ENCODE measurements around the gene CHPF.

CHPF gene

DNA sequence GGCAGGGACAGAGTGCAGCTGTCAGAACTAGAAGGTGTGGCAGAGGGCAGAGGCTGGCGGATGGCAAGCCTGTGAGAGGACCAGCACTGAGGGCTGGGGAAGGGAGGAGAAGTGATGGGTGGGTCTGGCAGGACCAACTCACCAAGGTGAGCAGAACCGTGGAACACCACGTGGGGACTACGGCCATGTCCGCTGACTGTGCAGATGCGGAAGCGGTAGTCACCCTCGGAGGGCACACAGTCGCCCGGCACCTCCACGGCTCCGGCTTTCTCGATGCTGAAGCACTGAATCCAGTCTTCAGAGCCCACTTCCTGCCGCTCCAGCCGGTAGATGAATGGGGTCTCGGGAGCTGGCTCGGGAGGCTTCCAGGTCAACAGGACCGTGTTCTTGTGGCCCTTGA, 23.5 kb upstream of the CHPF start:
- DNase-seq (ENCODE audit: low spot score), result no peak

DNA sequence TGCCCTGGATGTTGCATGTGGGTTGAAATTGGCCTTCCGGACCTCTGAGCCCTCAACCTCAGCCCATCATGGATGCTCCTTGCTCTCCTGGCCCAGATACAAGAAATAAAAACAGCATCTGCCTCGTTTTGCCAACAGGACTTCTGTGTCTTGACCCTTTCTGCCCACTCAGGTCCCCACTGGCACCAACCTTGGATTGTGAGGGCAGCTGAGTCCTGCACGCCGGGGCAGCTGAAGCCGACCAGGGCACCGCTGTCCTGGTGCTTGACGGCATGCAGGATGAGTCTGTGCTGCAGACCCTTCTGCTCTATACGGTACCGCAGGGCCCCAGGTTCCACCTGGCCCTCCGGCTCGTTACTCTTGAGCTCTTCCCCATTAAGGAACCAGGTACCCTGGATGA, 23.0 kb upstream of the CHPF start:
- no peak for DNase-seq (ENCODE audit: low spot score)

DNA sequence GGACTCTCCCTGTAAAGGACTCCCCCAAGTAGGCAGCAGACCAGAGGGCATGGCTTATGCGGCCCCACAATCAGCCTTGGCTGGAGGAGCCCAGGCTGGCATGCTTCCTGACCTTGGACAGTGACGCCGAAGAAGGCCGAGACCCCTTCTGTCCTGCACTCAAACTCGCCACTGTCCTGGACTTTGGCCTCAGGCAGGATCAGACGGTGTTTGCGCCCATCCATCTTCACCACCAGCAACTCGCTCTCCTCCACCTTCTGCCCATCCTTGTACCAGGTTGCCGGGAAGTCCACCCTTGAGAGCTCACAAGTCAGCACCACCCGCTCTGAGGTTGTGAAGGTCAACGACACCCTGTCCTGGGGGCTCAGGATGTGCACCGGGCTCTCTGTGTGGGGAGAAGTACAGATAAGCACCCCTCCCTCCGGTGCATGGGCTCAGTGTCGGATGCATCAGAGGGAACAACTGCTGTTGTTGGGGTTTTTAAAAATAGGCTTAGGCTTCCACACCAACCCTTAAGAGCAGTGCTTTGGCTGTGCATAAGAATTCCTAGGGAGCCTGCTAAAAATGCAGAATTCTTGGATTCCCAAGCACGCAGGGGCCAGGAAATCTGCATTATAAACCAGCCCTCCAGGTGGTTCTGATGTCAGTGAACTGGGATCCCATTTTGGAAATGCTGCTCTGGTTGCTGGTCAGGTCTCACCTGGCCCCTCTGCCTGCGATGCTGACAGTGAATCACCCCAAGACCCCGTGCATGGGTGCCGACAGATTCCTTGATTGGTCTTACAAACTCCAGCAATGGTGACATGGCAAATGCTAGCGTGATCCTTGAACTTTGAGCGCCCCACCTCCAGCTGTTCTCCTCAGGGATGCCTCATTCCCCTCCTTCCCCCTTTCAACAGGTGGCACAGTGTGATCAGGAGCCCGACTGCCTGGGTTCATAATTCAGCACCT, 21.8 kb upstream of the CHPF start:
- no peak for DNase-seq (ENCODE audit: low spot score)

DNA sequence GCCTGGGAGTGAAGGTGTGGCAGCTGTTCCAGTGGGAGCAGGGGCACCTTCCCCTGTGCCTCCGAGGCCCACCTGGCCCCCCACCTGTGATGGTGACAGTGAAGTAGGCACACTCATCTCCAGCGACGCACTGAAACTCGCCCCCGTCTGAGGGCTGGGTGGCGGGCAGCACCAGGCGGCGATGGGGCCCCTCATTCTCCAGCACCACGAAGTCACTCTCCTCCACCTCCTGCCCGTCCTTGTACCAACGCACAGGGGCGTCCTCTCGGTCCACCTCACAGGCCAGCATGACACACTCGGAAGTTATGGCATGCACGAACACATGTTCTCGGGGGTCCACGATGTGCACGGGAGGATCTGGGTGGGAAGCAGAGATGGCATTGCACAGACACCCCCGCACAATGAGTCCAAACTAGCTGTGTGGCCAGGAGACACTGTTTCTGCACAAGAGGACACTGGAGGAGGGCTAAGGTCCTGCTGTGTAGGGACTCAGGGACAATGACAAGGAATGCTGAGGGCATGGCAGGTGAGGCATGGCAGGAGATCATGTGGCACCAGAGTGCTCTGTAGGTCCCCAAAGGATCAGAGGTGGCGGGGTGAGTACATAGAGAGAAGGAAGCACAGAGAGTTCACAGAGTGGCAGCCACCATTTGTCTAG, 19.8 kb upstream of the CHPF start:
- no peak for DNase-seq (ENCODE audit: low spot score)

- DNase-seq (ENCODE audit: low spot score), result no peak
These were observed 18.7 kb upstream of the CHPF start for GRCh38 chr2:219562049-219563020.

GRCh38 chr2:219561179-219562048, 17.8 kb upstream of the CHPF start:
- DNase-seq (ENCODE audit: low spot score), result no peak

DNA sequence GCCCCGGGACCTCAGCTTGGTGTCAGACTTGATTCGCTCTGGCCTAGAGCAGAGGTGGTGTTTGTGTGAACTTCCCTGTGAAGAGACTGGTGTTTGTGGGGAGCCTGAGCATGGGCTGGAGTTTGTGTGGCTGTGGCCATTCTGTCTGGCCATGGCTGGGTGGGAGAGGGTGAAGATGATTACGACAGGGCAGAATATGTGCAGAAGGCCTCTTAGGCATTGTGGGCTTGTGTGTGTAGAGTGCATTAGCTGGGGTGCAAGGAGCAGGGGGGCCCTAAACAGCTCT, 17.2 kb upstream of the CHPF start:
- no peak for DNase-seq (ENCODE audit: low spot score)

GRCh38 chr2:219560037-219560892, 16.7 kb upstream of the CHPF start:
- DNase-seq (ENCODE audit: low spot score), result no peak

- no peak for DNase-seq (ENCODE audit: low spot score)
These were observed 15.7 kb upstream of the CHPF start for GRCh38 chr2:219559156-219559915.

DNA sequence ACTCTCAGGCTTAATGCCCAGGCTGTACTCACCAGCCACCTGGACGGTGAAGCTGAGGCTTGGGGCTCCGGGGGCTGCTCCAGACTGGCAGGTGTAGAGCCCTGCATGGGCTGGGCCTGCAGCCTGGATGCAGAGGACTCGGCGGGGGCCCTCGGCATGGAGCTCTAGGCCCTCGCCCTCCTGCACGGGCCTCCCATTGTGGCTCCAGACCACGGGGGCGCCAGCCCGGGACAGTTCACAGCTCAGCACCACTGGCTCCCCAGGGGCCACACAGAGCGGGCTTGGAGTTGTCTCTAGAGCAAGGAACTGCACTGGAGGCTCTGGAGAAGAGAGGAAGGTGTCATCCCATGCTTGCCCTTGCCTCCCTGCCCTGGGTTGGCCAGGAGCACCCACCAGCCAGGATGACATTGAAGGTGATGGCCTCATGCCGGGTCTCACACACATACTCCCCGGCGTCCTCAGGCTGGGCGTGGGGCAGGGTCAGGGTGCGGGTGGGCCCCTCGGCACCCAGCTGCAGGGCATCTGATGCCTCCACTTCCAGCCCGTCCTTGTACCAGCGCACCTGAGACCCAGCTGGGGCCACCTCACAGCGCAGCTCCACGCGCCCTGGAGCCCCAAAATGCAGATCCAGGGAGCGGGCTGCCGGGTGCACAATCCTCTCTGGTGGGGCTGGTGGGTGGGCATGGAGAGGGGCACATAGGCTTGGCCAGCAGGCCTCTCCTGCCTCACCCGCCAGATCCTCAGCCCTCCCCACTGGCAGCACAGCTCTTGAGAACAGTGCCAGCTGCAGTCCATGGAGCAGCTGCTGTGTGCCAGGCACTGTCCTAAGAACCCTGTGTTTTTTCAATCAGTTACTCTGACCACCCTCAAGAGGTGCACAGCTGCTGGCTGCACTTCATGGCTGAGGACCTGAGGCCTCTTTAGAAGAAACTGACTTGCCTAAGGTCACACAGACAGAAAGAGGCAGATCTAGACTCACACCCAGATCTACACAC, 14.5 kb upstream of the CHPF start:
- DNase-seq (ENCODE audit: low spot score), result no peak

- DNase-seq (ENCODE audit: low spot score), result no peak
These were observed 13.7 kb upstream of the CHPF start for GRCh38 chr2:219557320-219557719.

DNA sequence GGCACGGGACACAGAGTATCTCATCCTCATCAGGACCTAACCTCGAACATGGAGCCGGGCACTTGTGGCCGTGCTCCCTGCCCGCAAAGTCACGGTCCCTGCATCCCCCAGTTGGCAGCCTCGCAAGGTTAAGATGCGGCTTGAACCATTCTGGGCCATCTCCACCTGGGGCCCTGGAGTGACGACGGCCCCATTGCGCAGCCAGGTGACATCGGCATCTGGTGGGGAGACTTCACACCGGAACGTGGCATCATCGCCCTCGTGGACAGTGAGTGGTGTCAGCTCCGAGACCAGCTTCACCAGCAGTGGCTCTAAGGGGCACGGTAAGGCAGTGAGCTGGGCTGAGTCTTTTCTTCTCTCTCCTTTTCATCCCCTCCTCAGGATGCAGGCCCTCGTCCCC, 12.8 kb upstream of the CHPF start:
- DNase-seq (ENCODE audit: low spot score), result no peak

DNA sequence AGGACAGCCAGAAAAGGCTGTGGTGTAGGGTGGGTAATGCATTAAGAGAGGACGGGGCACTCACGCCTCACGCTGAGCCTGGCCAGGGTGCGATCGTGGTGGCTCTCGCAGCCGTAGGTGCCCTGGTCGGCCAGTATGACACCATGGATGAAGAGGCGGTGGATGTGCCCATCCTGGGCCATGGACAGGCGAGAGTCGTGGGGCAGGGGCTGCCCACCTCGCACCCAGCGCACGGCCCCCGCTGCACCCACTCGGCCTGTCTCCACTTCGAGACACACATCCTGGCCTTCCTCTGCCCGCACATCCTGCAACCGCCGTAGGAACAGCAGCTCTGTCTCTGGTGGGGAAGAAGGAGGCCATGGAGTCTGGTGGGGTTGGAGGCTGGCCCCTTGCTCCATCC, 12.3 kb upstream of the CHPF start:
- DNase-seq (ENCODE audit: low spot score), result no peak

DNA sequence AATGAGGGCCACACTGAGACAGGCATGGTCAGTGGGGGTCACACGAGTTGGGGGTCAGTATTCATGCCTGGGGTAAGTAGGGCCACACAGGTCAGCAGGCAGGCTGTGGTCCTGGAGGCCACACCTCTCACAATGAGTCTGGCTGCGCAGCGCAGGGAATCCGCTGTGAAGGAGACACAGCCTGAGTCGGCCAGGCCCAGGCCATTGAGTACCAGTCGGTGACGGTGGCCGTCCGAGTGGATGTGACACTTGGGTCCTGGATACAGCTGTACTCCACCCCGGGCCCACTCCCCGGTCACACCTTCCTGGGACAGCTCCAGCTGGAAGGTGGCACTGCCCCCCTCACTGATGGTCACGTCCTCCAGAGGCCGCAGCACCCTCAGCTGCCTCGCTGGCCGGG, 10.7 kb upstream of the CHPF start:
- DNase-seq (ENCODE audit: low spot score), result no peak

DNA sequence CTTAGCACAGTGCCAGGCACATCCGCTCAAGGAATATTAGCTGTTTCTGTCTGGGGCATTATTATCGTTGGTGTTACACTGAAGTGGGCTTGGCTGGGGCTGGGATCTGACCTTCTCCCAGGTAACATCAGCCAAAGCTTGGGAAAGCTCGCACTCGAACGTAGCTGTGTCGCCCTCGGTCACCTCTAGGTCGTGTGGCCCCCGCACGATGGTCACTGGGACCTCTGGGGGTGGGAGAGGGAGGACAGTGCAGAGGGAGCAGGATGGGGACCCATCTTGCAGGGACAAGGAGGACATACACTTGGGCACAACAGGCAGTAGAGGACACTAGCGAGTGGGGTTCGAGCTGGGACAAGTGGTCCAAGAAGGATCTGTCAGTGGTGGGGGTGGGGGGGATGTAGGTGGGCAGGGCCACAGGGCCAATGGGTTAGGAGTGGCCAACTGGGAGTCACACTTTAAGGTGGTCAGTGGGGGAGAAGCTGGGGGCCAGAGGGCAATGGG, 9.9 kb upstream of the CHPF start:
- DNase-seq (ENCODE audit: low spot score), result no peak

- DNase-seq (ENCODE audit: low spot score), result no peak
These were observed 9.5 kb upstream of the CHPF start for GRCh38 chr2:219553168-219553417.

DNA sequence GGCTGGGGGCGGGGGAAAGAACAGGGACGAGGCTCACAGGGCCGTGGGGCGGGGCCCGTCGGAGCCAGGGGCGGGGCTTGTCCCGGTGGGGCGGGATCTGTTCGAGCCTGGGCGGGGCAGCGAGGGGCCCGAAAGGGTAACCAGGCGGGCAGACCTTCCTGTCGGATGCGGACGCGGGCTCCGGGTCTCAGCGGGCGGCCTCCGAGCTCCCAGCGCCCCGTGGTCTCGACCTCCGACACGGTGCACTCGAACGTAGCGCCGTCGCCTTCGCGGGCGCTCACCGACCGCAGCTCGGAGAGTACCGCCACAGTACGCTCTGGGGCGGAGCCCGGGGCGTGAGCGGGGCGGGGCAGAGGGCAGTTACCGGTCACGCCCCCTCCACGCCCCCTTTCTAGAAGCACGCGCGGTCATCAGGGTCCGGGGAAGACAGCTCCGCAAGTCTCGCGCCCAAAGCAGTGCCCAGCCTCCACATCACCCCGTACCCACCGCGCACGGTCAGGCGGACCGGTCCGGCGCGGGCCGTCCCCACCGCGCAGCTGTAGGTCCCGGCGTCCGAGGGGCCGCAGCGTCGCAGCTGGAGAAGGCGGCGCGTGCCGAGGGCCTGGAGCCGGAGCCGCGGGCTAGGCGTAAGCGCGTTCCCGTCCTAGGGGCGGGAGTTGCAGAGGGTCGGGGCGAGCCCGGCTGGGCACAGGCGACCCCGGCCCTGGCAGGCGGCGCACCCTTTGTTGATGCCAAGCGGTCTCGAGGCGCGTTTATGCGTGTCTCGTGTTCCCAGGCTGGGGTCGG, 9.0 kb upstream of the CHPF start:
- peak; percentile 54 for DNase-seq (ENCODE audit: low spot score)

Measured in SW480 (cell line).